GM12878 (cell line): Measurements from ENCODE around the gene PHEX.

Experiments used
- ASH2L ChIP-seq: fragments of 300-600, 200-600 bp; sonication (generic); IDR thresholded peaks from 2 replicates; pipeline ENCODE4 v1.6.1; 2017; ENCODE audit warnings: low read depth, mild to moderate bottlenecking, borderline replicate concordance
- SIX5 ChIP-seq: IDR thresholded peaks from 2 replicates; pipeline ENCODE4 v1.6.1; 2011; ENCODE audit warnings: mild to moderate bottlenecking, low read depth, low read length, moderate library complexity; ENCODE audit not compliant: severe bottlenecking

DNA sequence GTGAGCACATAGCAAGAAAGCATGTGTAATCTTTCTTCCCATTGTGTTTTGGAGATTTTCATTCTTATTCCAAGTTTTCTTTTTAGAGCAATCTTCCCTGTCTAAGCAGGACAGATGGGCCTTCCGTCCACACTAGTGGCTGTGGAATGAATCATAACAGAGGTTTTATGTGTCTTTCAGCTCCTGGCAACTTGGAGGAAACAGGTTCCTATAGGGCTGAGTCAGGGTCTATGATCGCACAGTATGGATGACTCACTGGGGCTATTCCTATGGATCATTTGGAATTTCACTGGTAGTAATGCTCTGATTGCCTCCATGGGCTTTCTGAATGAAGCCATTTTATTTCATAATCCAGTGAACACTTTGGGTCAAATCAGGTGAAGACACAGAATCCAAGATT, 188.8 kb downstream of the PHEX start:
- TF ChIP-seq SIX5 (no peak), ASH2L (no peak)
